ENCODE measurements around the gene GOLGB1. TPM values are rescaled to one million over a fixed set of nuclear protein-coding genes. Genes with fewer than 3 reads are reported as not detected.

Gene GOLGB1
- total and polyA plus RNA-seq, 2 donors from 2014 or later = 26.8 to 79.7 TPM

GRCh38 chr3:121705541-121705940 lies 44.0 kb downstream of the GOLGB1 start:
- no peak overlapping the region for H3K9ac ChIP-seq (ENCODE audit: low read length in 3 of 3)
- no peak for TF ChIP-seq CTCF (IDR thresholded peaks at IDR 0.05; ENCODE audit: borderline replicate concordance, extremely low read depth, insufficient read depth)
- H3K27me3 ChIP-seq (ENCODE audit: control insufficient read depth, insufficient read depth, low read length) = no peaks in the 10 kb centered on the region
- FAIRE-seq = no peak
- H3K27ac ChIP-seq (ENCODE audit: low read depth in 2 of 2, low read length in 2 of 2) = no peak overlapping the region
- H3K9me3 ChIP-seq (ENCODE audit: control insufficient read depth in 2 of 3, insufficient read depth in 1 of 3, low read length in 3 of 3) = no peaks in the 10 kb centered on the region
- no peak overlapping the region for H3K4me3 ChIP-seq (ENCODE audit: low read length in 3 of 3)
- DNase-seq = no peak
- no peaks in the 10 kb centered on the region for H3K4me1 ChIP-seq (ENCODE audit: control insufficient read depth in 2 of 3, insufficient read depth in 2 of 3, low read depth in 1 of 3, low read length in 3 of 3)
- intact Hi-C loops (cut with DNase I) = no loop called here
- H3K36me3 ChIP-seq (ENCODE audit: control insufficient read depth in 2 of 3, insufficient read depth in 3 of 3, low read length in 3 of 3) = peaks cover 5 to 7% (median 6%) of the 10 kb centered on the region in 3 donors

GRCh38 chr3:121703973-121704372 lies 45.6 kb downstream of the GOLGB1 start:
- H3K36me3 ChIP-seq (ENCODE audit: control insufficient read depth in 2 of 3, insufficient read depth in 3 of 3, low read length in 3 of 3) = peaks cover 6 to 11% (median 7%) of the 10 kb centered on the region in 3 donors
- no peak for FAIRE-seq
- intact Hi-C loops (cut with DNase I) = no loop called here

GRCh38 chr3:121698901-121699300 lies 50.6 kb downstream of the GOLGB1 start:
- Histone ChIP-seq H3K4me1 (ENCODE audit: control insufficient read depth in 2 of 3, insufficient read depth in 2 of 3, low read depth in 1 of 3, low read length in 3 of 3) (peaks cover 0 to 2% (median 0%) of the 10 kb centered on the region in 3 donors), H3K4me3 (ENCODE audit: low read length in 3 of 3) (no peak overlapping the region), H3K9me3 (ENCODE audit: control insufficient read depth in 2 of 3, insufficient read depth in 1 of 3, low read length in 3 of 3) (no peaks in the 10 kb centered on the region), H3K27me3 (ENCODE audit: control insufficient read depth, insufficient read depth, low read length) (no peaks in the 10 kb centered on the region), H3K9ac (ENCODE audit: low read length in 3 of 3) (no peak overlapping the region), H3K27ac (ENCODE audit: low read depth in 2 of 2, low read length in 2 of 2) (no peak overlapping the region), H3K36me3 (ENCODE audit: control insufficient read depth in 2 of 3, insufficient read depth in 3 of 3, low read length in 3 of 3) (peaks cover 8 to 21% (median 14%) of the 10 kb centered on the region in 3 donors)
- DNase-seq = peak in 1 of 5 donors; percentile 32
- no peak for FAIRE-seq
- intact Hi-C loops (cut with DNase I) = no loop called here
- TF ChIP-seq CTCF (IDR thresholded peaks at IDR 0.05; ENCODE audit: borderline replicate concordance, extremely low read depth, insufficient read depth) = no peak

More at GRCh38 chr3:121703973-121704372, 45.6 kb downstream of the GOLGB1 start:
- DNase-seq = no peak
- no peak for TF ChIP-seq CTCF (IDR thresholded peaks at IDR 0.05; ENCODE audit: borderline replicate concordance, extremely low read depth, insufficient read depth)
- H3K9ac ChIP-seq (ENCODE audit: low read length in 3 of 3) = no peak overlapping the region
- no peaks in the 10 kb centered on the region for H3K27me3 ChIP-seq (ENCODE audit: control insufficient read depth, insufficient read depth, low read length)
- no peak overlapping the region for H3K27ac ChIP-seq (ENCODE audit: low read depth in 2 of 2, low read length in 2 of 2)
- no peaks in the 10 kb centered on the region for H3K4me1 ChIP-seq (ENCODE audit: control insufficient read depth in 2 of 3, insufficient read depth in 2 of 3, low read depth in 1 of 3, low read length in 3 of 3)
- no peaks in the 10 kb centered on the region for H3K9me3 ChIP-seq (ENCODE audit: control insufficient read depth in 2 of 3, insufficient read depth in 1 of 3, low read length in 3 of 3)
- no peak overlapping the region for H3K4me3 ChIP-seq (ENCODE audit: low read length in 3 of 3)

DNA sequence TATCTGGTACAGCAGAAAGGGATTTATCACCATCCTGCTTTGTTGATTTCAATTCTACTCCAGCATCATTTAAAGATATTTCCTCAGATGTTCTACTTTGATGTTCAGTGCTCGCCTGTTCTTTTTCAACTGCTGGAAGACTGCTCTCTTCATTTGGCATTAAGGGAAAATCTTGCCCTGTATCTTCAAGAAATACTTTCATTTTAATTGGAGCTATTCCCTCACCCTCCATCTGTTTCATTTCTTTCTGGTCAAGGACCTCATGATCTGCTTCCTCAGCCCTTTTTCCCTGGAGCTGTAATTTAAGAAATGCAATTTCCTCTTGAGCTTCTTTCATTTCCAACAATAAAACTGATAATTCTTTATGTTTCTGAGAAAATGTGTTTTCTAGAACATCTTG lies 51.1 kb downstream of the GOLGB1 start:
- H3K27me3 ChIP-seq (ENCODE audit: control insufficient read depth, insufficient read depth, low read length) = no peaks in the 10 kb centered on the region
- H3K4me3 ChIP-seq (ENCODE audit: low read length in 3 of 3) = no peak overlapping the region
- intact Hi-C loops (cut with DNase I) = no loop called here
- H3K9ac ChIP-seq (ENCODE audit: low read length in 3 of 3) = no peak overlapping the region
- H3K9me3 ChIP-seq (ENCODE audit: control insufficient read depth in 2 of 3, insufficient read depth in 1 of 3, low read length in 3 of 3) = no peaks in the 10 kb centered on the region
- FAIRE-seq = no peak
- DNase-seq = peak in 1 of 5 donors; percentile 27
- peaks cover 0 to 2% (median 0%) of the 10 kb centered on the region in 3 donors for H3K4me1 ChIP-seq (ENCODE audit: control insufficient read depth in 2 of 3, insufficient read depth in 2 of 3, low read depth in 1 of 3, low read length in 3 of 3)
- peaks cover 8 to 21% (median 14%) of the 10 kb centered on the region in 3 donors for H3K36me3 ChIP-seq (ENCODE audit: control insufficient read depth in 2 of 3, insufficient read depth in 3 of 3, low read length in 3 of 3)
- no peak overlapping the region for H3K27ac ChIP-seq (ENCODE audit: low read depth in 2 of 2, low read length in 2 of 2)
- TF ChIP-seq CTCF (IDR thresholded peaks at IDR 0.05; ENCODE audit: borderline replicate concordance, extremely low read depth, insufficient read depth) = no peak

Measured in kidney (tissue), 14 donors.